NCI-H446 (cell line): ENCODE results near the gene ITFG2.

Experiments
- DNase-seq, 2 experiments: peaks; one replicate each; lab custom pipeline; 2025; lab: John Stamatoyannopoulos, UW

ITFG2 gene

DNA sequence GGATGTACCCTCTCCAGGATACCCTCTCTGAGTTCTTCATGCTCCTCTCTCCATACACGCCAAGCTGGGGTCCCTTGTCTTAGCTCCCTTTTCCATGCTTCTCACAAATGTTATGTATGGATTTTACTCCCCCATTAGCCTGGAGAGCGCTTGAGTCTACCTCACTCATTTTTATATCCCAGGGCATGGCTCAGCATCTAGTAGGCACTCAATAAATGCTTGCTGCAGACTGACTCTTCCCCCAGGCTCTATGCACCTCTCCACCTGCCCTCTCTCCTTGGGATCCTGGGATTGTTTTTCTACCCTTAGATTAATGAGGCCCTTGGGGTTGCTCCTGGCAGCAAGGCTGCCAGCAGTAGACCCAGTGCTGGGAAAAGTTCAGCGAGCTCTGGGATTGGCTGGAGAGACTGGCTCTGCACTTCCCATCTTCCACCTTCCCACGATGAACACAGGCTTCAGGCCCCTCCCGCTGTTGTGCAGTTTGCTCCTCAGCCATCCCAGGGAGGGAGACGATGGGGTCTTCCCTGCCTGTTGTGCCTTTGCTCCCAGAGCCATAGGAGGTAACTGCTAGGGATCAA is 20.2 kb downstream of the ITFG2 start:
- no peak for DNase-seq

DNA sequence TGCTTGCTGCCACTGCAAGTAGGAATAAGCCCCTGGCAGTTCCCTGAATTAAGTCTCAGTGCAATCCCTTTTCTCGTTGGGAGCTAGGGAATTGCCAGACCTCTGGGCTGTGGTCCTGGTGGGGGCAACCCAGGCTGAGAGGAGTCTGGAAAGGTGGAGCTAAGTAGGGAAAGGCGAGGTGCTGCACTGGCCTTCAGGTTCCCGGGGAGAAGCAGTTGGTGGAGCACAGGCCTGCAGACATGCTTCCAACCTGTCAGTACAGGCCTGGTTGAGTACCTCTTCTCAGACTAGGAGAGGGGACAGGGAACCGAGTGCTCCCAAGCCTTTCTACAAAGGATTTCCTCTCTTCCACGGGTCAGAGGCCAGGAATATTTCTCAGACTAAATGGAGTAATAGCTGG is 20.9 kb downstream of the ITFG2 start:
- DNase-seq, result no peak

DNA sequence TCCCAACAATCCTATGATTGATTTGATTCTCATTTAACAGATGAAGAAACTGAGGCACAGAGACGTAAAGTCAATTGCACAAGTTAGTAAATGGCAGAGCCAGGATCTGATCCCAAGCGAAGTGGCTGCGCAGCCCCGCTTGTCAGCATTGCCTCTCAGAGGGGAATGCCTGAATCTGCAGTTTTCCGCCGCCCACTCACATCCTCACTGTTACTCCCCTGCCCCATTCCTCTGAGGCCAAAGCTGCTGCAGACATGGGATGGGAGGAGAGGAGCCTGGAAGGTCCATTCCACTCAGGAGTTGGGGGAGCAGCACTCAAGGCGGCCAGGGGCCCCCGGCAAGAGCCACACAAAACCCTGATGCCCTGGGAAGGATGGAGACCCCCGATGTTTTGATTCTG is 21.3 kb downstream of the ITFG2 start:
- DNase-seq, result no peak

DNA sequence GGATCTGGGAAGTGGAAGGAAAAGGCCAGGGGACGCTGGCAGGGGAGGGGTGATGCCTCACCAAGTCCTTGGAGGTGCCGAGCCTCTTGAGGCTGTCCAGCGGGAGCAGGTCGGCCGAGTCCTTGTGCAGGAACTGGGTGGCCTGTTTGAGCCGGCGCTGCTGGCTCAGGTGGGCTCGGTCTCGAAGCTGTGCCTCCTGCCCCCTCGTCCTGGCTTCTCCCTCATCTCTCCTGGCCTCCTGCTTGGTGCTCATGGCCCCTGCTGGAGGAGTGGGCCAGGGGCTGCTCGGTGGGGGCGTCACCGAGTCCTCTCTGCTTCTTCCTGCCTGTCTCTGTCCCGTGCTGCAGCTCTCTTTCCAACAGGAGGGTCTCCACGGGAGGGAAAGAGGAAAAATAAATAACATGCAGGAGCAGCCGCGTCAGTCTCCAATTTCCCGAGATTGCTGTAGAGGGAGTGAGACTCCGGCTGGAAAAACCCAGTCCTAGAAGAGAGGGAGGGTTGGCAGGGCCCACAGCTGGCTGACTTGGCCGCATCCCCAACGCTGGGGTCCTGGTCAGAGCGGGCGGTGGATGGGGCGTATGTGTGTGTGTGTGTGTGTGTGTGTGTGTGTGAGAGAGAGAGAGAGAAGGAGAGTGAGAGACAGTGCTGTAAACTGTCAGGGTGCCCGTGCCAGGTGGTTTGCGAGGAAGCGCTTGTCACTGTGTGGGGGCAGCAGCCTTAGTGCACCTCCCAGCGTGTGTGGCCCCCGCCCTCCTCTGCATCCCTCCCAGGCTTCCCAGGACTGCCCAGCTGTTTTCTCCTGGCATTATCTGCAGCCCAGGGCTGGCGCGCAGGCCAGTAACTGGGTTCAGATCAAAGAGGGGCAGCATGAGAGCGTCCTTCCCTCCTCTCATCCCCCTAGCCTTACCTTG is 22.4 kb downstream of the ITFG2 start, which contains the start of gene NRIP2:
TSS of gene NRIP2 (minus strand) at position 455 of the 911 bp plus-strand sequence. CDS start at position 403, 52 bp downstream.
- DNase-seq, result peak in 1 of 2 experiments; percentile 56

DNA sequence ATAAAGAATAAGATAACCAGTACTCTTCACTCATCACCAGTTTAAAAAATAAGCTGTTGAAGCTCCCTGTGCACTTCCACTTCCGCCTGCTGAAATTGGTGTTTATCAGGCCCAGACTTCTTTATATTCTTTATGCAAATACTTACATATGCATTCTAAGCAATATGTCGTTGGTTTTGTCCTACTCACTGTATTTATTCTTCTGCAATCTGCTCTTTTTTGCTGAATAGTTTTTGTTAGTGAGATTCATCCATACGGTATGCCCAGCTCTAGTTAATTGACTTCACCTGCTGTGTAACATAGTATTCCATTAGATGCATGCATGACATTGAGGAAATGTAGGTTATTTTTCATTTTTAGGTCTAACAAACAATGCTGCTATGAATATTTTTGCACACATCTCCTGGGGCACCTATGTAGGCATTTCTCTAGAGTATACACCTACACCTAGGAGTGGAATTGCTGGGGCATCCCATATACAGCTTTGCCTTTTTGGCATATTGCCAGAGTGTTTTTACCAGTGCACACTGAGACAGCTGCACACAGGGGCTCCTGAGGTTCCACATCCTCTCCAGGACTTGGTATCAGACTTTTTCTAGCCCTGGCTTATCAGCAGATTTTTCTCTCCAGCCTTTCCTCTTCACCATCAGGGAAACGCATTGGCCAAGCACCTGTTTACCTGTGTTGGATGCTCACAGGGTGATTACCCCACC is 23.4 kb downstream of the ITFG2 start:
- no peak for DNase-seq

DNA sequence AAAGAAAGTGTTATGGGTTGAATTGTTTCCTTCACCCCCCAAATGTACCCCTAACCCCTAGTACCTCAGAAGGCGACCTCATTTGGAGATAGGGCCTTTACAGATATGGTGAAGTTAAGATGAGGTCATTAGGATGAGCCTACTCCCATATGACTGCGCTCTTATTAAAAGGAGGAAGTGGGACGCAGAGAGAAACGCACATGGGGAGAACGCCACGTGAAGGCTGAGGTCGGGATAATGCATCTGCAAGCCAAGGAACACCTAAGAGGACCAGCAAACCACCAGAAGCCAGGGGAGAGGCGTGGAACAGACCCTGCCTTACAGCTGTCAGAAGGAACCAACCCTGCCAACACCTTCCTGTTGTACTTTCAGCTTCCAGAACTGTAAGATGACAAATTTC is 24.1 kb downstream of the ITFG2 start:
- no peak for DNase-seq

DNA sequence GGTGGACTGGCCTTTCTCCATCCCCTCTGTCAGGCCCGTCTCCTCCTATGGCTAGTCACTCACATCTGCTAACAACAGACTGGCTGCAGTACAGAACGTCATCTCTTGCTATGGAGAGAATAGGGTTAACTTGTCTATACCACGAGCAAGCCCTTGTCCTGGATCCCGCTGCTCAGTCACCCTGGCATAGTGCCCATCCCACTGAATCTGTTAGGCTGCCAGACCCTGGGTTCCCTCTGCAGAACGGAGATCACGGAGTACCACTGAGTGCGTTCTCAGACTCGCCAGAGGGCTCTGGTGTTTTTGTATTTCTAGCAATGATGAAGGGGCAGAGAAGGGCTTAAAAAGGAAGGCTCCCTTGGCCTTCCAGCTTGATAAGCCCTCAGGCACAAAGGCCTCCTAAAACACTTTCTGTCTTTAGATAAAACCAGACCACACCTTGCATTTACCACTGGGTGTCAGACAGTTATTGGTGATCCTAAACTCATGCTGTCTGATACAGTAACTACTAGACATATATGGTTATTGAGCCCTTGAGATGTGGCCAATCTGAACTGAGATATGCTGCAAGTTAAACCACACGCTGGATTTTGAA is 28.7 kb downstream of the ITFG2 start:
- DNase-seq, result peak in 1 of 2 experiments; percentile 42

DNA sequence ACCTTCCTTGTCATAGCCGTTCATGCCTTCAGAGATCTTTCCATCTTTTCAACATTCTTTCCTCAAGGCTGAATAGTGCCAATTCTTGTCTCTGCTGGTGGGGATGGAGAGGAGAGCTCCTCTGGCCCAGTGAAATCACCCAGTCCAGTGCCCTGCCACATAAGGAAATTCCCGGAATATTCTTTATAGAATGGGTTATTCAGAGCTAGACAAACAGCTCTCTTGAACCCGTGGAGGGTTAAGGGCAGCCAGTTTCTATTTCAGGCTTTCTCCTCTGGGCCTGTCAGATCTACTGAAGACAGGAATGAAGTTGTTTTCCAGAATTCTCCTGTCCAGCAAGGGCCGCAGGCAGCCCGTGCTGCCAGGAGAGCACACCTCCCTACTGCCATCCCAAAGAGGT is 30.5 kb downstream of the ITFG2 start:
- no peak for DNase-seq

DNA sequence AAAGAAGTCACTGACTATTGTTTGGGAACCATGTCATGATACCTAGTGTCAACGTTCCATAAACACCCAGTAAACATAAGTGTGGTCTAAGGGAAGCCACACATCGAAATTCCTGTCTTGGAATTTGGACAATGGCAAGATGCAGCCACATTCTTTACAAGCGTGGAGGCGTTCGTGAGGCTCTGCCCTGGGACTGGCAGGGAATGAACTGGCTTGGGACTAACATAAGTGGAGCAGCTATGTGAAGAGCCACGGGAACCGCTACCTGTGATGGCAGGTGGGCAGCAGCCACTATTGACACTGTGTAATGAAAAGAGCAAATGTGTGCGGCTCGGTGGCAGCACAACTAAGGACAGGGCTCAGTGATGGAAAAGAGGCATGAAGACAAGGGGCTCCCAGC is 32.3 kb downstream of the ITFG2 start:
- no peak for DNase-seq

DNA sequence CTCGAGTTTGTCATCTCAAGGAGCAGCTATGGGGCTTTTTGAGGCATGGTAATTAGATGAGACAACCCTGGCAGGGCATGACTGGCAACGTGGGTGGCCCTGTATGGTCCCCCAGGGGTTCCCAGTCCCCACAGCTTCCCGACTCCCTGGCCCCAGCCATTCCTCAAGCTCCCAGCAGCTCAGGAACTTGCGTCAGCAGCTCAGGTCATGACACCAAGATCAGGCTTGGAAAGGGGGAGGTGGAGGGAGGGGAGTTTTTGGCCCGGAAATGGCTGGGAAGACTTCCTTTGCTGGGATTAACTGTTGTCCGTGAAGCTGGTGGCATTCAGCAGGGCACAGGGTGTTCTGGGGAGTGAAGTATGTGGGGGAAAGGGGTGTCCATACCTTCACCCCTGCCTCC is 32.8 kb downstream of the ITFG2 start:
- DNase-seq, result no peak

DNA sequence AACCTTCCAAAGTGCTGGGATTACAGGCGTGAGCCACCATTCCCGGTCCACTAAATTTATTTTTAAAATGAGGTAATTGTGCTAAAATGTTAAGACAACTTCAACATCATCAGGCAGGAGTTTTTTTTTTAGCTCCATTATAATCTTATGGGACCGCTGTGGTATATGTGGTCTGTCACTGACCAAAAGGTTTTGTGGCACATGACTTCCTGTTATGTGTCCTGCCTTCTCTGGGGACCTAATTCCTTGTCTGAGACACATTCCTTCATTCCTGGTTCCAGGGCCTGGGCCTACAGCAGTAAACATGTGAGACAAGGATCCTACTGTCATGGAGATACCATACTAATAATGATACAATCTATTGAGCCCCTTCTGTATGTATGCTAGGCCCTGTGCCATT is 39.5 kb downstream of the ITFG2 start:
- DNase-seq, result no peak

DNA sequence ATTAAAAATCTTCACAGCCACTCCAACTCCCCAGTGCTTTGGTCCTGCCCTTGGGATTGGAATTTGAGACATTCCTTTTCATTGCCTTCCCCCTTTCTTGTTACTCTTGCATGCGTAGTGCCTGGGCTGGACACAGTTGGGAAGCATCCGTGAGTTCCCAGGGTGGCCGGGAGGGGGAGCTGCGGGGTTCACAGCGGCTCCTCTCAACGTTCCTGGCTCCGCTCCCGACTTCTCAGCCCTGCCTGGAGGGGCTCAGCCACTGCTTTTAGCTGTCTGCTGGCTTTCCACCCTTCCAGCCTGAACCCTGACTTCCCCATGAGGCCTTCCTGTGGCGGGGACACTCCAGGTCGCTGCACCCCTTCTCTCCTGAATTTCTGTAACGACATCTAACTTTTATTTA is 41.2 kb downstream of the ITFG2 start:
- peak; percentile 29 to 81 for DNase-seq

DNA sequence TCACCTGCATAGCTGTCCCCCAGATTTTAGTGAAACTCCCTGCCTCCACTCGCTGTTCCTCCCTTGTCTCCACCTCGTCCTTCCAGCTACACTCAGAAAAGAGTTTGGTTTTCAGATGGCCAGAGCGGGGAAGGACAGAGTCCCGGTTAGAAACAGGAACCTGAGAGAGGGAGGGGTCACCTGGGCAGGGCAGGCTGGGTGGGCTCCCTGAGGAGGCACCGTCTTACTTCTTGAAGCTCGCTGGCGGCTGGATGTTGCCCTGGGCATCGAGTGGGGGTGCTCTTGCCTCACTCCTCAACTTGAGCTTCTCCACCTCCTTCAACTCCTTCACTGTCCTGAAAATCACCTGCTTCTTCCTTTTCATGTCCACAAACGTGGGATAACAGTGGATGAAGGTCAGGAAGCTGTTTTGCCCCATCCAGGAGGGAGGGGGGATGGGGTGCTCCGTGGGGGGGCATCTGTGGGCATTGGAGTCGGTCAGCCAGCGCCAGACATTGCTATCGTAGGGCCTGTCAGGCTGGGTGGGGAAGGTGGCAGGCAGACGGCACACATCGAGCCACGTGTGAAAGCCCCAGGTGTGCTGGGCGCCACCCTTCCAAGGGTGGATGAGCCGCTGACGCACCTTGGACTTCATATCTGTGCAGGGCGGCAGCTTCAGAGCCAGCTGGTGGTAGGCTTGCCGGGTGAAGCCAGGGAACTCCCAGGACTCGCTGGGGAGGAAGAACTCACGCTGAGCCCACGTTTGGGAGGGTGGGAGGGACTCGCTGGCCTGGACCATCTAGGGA is 42.4 kb downstream of the ITFG2 start:
- DNase-seq, result no peak

DNA sequence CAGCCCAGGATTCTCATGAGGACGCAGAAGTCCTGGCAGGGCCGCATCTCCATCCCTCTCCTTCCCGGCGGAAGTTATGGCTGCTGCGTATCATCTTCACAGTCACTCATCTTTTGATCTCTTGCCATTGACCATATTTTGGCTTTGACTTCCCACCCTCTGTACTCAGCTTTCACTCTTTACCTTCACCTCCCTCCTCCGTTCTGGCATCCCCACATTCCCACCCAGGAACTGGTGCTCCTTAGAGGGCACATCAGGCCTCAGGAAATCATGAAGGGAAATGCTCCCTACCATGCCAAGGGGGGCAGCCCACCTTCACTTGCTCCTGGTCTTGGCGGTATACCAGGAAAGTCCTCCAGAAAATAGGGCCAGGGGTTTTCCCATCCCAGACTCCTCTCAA is 43.1 kb downstream of the ITFG2 start:
- DNase-seq, result no peak

DNA sequence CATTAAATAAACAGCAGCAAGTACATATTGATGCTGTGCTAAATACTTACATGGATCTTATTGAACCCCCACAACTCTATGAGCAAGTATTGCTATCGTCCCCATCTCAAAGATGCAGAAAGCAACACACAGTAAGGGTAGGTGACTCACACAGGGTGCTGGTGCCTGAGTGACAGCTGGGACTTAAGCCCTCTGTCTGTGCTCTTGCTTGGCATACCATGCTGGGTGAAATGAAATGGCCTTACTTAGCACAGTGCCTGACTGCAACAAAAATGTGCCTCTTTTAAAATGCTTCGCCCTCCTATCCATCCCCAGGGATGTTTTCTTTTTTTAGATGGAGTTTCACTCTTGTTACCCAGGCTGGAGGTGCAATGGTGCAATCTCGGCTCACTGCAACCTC is 43.6 kb downstream of the ITFG2 start:
- no peak for DNase-seq

DNA sequence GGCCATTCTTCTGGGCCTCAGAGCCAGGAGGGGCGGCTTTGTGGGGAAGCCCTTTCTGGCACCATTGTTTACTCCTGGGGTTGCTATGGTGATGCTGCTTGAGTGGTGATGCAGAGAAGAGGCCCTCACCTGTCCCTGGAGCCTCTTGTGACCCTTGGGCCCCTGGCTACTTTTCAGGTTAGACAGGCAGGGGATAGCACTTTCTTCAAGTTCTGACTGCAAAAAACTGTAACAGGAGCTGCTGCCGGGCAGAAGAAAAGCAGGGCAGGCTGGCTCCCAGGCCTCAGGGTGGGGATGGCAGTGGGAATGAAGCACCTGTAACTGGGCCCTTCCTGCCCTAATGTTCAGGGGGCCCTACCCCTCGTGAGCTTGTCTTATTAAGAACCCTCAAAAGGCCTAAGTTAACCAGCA is 44.6 kb downstream of the ITFG2 start, which contains the start of gene TEX52:
TSS of gene TEX52 (minus strand) at position 19 of the 411 bp plus-strand sequence. CDS start at position 6, 13 bp downstream.
- DNase-seq, result no peak

DNA sequence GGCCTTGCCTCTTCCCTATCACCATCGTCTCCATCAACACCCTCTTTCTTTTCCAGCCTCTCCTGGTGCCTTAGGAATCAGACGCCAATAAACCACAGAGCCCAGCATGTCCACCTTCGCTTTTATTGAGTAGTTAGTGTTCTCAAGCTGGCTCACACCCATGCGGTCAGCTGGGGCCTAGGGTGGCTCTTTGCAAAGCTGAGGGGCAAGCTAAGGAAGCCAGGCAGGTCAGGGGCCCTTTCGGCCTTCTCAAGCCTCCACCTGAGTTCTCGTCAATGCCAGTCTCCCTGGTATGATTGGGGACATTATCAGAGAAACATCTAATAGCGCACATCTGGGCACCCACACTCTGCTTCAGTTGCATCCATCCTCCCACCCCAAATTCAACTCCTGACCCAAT is 45.1 kb downstream of the ITFG2 start:
- DNase-seq, result no peak

DNA sequence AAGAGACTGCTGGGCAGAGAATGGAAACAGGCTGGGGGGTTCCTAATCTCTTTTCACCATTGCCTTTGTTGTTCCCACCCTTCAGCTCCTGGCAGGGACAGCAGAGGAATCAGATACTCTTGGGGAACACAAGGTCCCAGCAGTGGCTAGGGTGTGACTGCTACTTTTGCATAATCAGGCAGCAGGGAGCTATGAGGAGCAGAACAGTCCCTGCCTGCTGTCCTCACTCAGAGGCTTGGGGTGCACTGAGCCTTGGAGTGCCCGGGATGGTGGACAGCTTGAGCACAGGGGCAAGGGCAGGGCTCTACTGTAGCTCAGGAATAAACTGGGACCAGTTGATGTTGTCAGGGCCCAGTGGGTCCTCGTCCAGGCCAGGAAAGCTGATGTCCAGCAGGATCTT is 45.9 kb downstream of the ITFG2 start:
- no peak for DNase-seq

DNA sequence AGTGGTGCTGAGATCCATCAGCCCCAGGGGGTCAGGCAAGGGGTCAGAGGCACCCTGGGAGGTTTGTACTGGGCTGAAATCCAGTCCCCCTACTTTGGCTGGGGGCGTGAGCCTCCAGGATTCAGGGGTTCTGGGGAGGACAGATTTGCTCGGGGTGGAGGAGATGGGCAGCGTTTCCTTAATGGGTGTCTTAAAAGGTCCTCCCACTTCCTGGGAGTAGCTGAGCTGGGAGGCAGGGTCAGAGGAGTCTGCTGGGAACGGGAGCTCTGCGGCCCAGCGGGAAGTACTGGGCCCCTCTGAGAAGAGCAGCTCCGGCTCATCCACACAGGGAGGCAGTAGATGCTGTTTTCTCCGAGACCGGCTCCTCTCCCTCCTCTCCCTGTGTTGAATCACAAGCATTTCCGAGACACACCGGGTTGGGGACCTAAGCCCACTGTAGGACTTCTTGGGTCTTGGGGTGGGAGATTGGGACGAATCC is 46.5 kb downstream of the ITFG2 start:
- DNase-seq, result no peak

DNA sequence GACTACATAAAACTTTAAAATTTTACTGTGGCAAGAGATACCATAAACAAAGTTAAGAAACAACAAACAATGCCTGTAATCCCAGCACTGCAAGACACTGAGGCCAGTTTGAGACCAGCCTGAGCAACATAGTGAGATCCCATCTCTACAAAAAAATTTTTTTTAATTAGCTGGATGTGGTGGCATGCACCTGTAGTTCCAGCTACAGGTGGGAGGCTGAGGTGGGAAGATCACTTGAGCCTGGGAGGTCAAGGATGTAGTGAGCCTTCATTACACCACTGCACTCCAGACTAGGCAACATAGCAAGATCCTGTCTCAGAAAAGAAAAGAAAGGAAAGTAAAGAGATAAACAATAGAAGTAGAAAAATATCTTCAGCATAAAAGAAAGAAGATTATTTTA is 47.7 kb downstream of the ITFG2 start:
- DNase-seq, result no peak

DNA sequence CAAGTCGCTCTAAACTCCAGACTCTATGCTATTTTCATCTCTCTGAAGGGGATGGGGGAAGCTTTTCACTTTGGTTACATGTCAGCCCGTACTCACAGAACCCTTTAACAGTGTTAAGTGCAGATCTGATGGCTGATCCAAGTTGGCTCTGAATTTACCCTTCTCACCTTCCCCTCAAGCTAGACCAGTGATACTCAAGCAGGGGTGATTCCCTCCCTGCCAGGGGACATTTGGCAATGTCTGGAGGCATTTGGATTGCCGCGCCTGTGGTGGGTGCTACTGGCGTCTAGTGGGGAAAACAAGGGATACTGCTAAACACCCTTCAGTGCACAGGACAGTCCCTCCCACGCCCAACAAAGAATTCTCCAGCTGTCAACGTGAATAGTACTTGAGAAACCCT is 50.4 kb downstream of the ITFG2 start:
- DNase-seq, result no peak
